Measurements from ENCODE around the gene UGT1A6. TPM values are rescaled to one million over a fixed set of nuclear protein-coding genes. Genes with fewer than 3 reads are reported as not detected.
"Not testable (repeated sequence)": the region's sequence is repeated elsewhere in the genome, so short reads cannot be mapped to it uniquely, and the experiment has no call there.

The UGT1A6 gene
- total RNA-seq, 5 donors from 2014 or later (not counting 1 experiment from before 2014, with no cell fraction given) = 0.32 TPM; not detected in 4

DNA sequence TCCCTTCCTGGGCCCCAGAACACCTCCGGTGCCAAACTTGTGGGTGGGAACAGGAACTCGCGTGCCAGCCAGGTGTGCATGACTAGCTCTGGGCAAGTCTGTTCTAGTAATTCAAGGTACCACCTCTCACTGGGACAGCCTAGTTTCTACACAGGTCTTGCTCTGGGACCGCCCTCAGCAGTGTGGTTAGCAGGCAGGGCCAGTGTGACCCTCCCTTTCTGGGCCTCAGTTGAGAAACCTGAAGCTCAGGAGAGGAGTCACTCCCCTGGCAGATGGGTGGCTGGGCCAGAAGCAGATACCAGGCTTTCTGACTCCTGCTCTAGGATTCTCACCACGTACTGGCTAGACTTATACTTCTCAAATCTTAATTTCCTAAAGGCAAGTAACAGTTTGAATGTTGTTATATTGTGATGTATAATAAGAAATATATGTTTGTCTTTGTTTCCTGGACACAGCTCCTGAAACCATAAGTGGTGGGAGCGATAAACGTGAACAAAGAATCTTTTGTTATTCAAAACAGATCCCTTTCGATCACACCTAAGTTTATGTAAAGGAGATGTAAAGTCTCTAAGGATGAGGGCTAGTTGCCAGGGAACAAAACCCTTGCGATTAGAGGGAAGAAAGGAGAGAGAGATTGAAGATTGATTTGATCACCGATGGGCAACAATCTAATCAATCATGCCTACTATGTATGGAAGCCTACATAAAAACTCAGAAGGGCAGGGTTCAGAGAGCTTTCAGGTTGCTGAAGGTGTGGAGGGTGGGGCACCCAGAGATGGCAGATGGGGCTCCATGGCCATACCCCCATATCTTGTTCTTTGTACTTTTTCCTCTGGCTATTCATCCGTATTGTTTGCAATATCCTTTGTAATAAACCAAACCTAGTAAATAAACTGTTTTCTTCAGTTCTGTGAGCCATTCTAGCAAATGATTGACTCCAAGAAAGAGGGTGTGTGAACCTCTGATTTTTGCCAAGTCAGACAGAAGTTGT, 952 bp upstream of the UGT1A6 start:
- Histone ChIP-seq H3K27ac (ENCODE audit: low read length) (no peak overlapping the region), H3K9me3 (no peaks in the 10 kb centered on the region), H3K4me1 (ENCODE audit: control insufficient read depth in 1 of 2, extremely low read depth in 1 of 2, insufficient read depth in 2 of 2, low read length in 2 of 2) (no peaks in the 10 kb centered on the region), H3K36me3 (ENCODE audit: control insufficient read depth in 2 of 2, extremely low read depth in 1 of 2, insufficient read depth in 1 of 2, low read length in 1 of 2) (no peaks in the 10 kb centered on the region), H3K4me3 (ENCODE audit: control insufficient read depth in 1 of 2, extremely low read depth in 1 of 2, low read length in 1 of 2) (no peak overlapping the region), H3K27me3 (replicated peaks in 1 of 2; ENCODE audit: control insufficient read depth in 2 of 2, extremely low read depth in 1 of 2, insufficient read depth in 2 of 2, low read length in 1 of 2) (peaks cover 0 to 5% of the 10 kb centered on the region in 2 experiments)
- Mint-ChIP-seq H3K27me3 (peaks cover 5% of the 10 kb centered on the region in 2 donors), H3K9me3 (no peaks in the 10 kb centered on the region), H3K36me3 (no peaks in the 10 kb centered on the region), H3K27ac (no peak overlapping the region), H3K4me3 (no peak overlapping the region), H3K4me1 (no peaks in the 10 kb centered on the region)
- POLR2A ChIA-PET = no interaction called here
- CTCF ChIA-PET = no interaction called here
- DNase-seq (no peak), ATAC-seq (replicated peaks in 1 of 4) (no peak)
- 76% methylated on average over 4 of the region's 11 CpGs for WGBS (ENCODE audit: insufficient coverage)

DNA sequence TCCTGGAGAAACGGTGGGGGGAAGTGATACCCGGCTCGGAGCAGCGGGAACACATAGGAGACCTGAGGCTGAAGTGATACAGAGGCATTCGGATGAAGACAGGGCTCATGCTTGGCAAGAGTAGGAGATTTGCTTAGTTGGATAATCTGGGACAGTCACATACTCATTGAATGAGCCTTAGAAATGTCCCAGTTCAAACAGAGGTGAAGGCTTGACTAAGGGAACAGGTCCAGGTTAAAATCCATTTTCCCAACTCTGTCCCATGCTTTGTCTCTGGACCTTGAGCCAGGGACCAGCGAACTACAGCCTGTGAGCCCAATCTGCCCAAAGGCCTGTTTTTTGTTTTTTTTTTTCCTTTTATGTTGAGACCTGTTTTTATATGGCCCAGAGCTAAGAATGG, 1.3 kb downstream of the UGT1A6 start:
- no peak overlapping the region for H3K4me3 Mint-ChIP-seq
- no peaks in the 10 kb centered on the region for H3K4me1 Mint-ChIP-seq
- DNase-seq (no peak), ATAC-seq (replicated peaks in 1 of 4) (no peak)
- 100% methylated on average over 1 of the region's 6 CpGs for WGBS (ENCODE audit: insufficient coverage)
- H3K27ac Mint-ChIP-seq = no peak overlapping the region
- H3K36me3 ChIP-seq (ENCODE audit: control insufficient read depth in 2 of 2, extremely low read depth in 1 of 2, insufficient read depth in 1 of 2, low read length in 1 of 2) = no peaks in the 10 kb centered on the region
- H3K4me3 ChIP-seq (ENCODE audit: control insufficient read depth in 1 of 2, extremely low read depth in 1 of 2, low read length in 1 of 2) = no peak overlapping the region
- H3K27me3 Mint-ChIP-seq = peaks cover 0 to 12% of the 10 kb centered on the region in 2 donors
- no peaks in the 10 kb centered on the region for H3K36me3 Mint-ChIP-seq
- no peaks in the 10 kb centered on the region for H3K9me3 ChIP-seq
- H3K27ac ChIP-seq (ENCODE audit: low read length) = no peak overlapping the region
- no peaks in the 10 kb centered on the region for H3K4me1 ChIP-seq (ENCODE audit: control insufficient read depth in 1 of 2, extremely low read depth in 1 of 2, insufficient read depth in 2 of 2, low read length in 2 of 2)
- POLR2A ChIA-PET = no interaction called here
- H3K9me3 Mint-ChIP-seq = no peaks in the 10 kb centered on the region
- CTCF ChIA-PET = no interaction called here
- peaks cover 0 to 5% of the 10 kb centered on the region in 2 experiments for H3K27me3 ChIP-seq (replicated peaks in 1 of 2; ENCODE audit: control insufficient read depth in 2 of 2, extremely low read depth in 1 of 2, insufficient read depth in 2 of 2, low read length in 1 of 2)

DNA sequence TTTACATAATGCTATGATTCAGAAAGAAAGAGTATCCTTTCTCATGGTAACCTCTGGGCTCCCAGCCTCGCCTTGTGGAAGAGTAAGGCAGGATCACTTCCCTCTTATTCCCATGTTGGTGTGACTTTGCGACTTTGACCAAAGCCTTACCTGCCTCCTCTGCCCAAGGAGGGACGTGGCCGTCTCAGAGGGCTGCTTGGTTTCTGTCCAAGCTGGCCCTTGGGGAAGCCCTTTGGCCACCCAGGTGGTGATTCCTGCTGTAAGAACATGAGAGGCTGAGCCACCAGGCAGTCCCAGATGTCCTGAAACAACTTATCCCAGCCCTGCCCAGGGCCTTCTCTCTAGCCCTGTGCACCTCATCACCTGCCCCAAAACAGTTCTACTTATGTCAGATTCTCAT, 6.0 kb downstream of the UGT1A6 start:
- DNase-seq = no peak
- H3K4me1 Mint-ChIP-seq = no peaks in the 10 kb centered on the region
- H3K36me3 Mint-ChIP-seq = no peaks in the 10 kb centered on the region
- Histone ChIP-seq H3K9me3 (no peaks in the 10 kb centered on the region), H3K36me3 (ENCODE audit: control insufficient read depth in 2 of 2, extremely low read depth in 1 of 2, insufficient read depth in 1 of 2, low read length in 1 of 2) (no peaks in the 10 kb centered on the region), H3K27me3 (replicated peaks in 1 of 2; ENCODE audit: control insufficient read depth in 2 of 2, extremely low read depth in 1 of 2, insufficient read depth in 2 of 2, low read length in 1 of 2) (peaks cover 0 to under 1% of the 10 kb centered on the region in 2 experiments), H3K4me1 (ENCODE audit: control insufficient read depth in 1 of 2, extremely low read depth in 1 of 2, insufficient read depth in 2 of 2, low read length in 2 of 2) (no peaks in the 10 kb centered on the region), H3K4me3 (ENCODE audit: control insufficient read depth in 1 of 2, extremely low read depth in 1 of 2, low read length in 1 of 2) (no peak overlapping the region), H3K27ac (ENCODE audit: low read length) (no peak overlapping the region)
- ATAC-seq (replicated peaks in 1 of 4) = no peak
- peaks cover 0 to under 1% (median 0%) of the 10 kb centered on the region in 3 donors for H3K9me3 Mint-ChIP-seq
- H3K27me3 Mint-ChIP-seq = peaks cover 0 to 12% of the 10 kb centered on the region in 2 donors
- ChIA-PET POLR2A (no interaction called here), CTCF (no interaction called here)
- no peak overlapping the region for H3K27ac Mint-ChIP-seq
- 93% methylated on average over 3 of the region's 4 CpGs for WGBS (ENCODE audit: insufficient coverage)
- H3K4me3 Mint-ChIP-seq = no peak overlapping the region

DNA sequence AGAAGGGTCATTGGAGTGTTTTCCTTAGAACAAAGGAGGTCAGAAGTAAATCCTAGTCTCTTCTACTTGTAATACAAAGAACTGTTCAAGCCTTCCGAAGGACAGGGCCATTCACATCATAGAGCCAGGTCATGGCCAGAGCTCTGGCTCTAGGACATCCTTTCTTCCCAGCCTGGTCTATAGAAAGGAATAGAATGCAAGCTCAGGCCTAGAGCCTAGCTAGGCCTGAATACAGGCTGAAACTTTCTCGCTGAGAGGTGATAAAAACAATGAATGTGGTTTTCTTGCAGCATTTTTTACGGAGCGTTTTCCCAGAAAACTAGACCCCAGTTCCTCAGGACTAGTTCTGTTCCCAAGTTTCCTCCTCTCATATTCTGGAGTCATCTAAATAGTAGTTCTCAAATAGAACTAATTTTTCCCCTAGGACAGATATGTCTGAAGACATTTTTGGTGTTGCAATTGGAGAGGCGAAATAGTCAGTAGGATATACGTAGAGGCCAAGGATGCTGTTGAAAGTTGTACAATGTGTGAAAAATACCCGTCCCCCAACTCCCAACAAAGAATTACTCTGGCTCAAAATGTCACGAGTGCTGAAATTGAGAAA, 6.8 kb downstream of the UGT1A6 start:
- Mint-ChIP-seq H3K4me1 (no peaks in the 10 kb centered on the region), H3K27me3 (peaks cover 0 to 16% of the 10 kb centered on the region in 2 donors), H3K9me3 (peaks cover 0 to 6% (median 0%) of the 10 kb centered on the region in 3 donors), H3K36me3 (no peaks in the 10 kb centered on the region), H3K4me3 (no peak overlapping the region), H3K27ac (no peak overlapping the region)
- H3K4me1 ChIP-seq (ENCODE audit: control insufficient read depth in 1 of 2, extremely low read depth in 1 of 2, insufficient read depth in 2 of 2, low read length in 2 of 2) = no peaks in the 10 kb centered on the region
- H3K27me3 ChIP-seq (replicated peaks in 1 of 2; ENCODE audit: control insufficient read depth in 2 of 2, extremely low read depth in 1 of 2, insufficient read depth in 2 of 2, low read length in 1 of 2) = peaks cover 0 to 3% of the 10 kb centered on the region in 2 experiments
- DNase-seq (no peak), ATAC-seq (replicated peaks in 1 of 4) (no peak)
- CTCF ChIA-PET = no interaction called here
- 50% methylated on average over 1 of the region's 8 CpGs for WGBS (ENCODE audit: insufficient coverage)
- no peaks in the 10 kb centered on the region for H3K9me3 ChIP-seq
- no peak overlapping the region for H3K4me3 ChIP-seq (ENCODE audit: control insufficient read depth in 1 of 2, extremely low read depth in 1 of 2, low read length in 1 of 2)
- POLR2A ChIA-PET = no interaction called here
- no peak overlapping the region for H3K27ac ChIP-seq (ENCODE audit: low read length)
- H3K36me3 ChIP-seq (ENCODE audit: control insufficient read depth in 2 of 2, extremely low read depth in 1 of 2, insufficient read depth in 1 of 2, low read length in 1 of 2) = no peaks in the 10 kb centered on the region

DNA sequence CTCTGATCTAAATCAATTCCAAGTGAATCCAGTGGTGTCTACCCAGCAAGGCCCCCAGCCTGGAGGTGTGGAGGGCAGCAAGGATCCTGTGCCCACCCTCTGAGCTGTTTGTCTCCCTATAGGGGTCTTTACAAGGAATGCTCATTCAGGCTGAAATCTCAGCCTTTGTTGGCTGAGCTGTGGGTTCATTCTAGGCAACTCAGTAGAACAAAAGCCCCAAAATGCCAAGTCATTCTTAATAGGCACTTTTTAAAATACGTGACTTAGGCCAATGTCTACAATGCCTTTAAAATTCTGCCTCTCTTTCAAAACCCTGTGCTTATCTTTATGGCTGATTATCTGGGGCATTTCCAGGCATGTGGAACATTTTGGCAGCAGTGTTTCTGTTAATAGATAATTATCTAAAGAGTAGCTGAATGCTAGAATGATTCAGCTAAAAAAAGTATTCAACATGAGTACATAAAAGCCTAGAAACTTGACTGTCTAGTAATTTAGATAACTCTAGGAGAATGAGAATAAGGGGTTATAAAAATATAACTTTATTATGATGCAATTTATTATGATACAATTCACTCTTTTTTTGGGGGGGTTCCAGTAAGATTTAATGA, 7.4 kb downstream of the UGT1A6 start:
- H3K4me3 Mint-ChIP-seq = no peak overlapping the region
- ChIA-PET POLR2A (no interaction called here), CTCF (no interaction called here)
- H3K27me3 Mint-ChIP-seq = peaks cover 0 to 16% of the 10 kb centered on the region in 2 donors
- Histone ChIP-seq H3K27ac (ENCODE audit: low read length) (no peak overlapping the region), H3K4me1 (ENCODE audit: control insufficient read depth in 1 of 2, extremely low read depth in 1 of 2, insufficient read depth in 2 of 2, low read length in 2 of 2) (no peaks in the 10 kb centered on the region), H3K4me3 (ENCODE audit: control insufficient read depth in 1 of 2, extremely low read depth in 1 of 2, low read length in 1 of 2) (no peak overlapping the region), H3K9me3 (no peaks in the 10 kb centered on the region), H3K36me3 (ENCODE audit: control insufficient read depth in 2 of 2, extremely low read depth in 1 of 2, insufficient read depth in 1 of 2, low read length in 1 of 2) (no peaks in the 10 kb centered on the region), H3K27me3 (replicated peaks in 1 of 2; ENCODE audit: control insufficient read depth in 2 of 2, extremely low read depth in 1 of 2, insufficient read depth in 2 of 2, low read length in 1 of 2) (peaks cover 0 to 5% of the 10 kb centered on the region in 2 experiments)
- H3K4me1 Mint-ChIP-seq = no peaks in the 10 kb centered on the region
- ATAC-seq (replicated peaks in 1 of 4) (no peak), DNase-seq (no peak)
- H3K9me3 Mint-ChIP-seq = peaks cover 0 to 6% (median 0%) of the 10 kb centered on the region in 3 donors
- no peak overlapping the region for H3K27ac Mint-ChIP-seq
- no peaks in the 10 kb centered on the region for H3K36me3 Mint-ChIP-seq
- no CpG with 5 or more reads among the region's 1 CpG for WGBS (ENCODE audit: insufficient coverage)

DNA sequence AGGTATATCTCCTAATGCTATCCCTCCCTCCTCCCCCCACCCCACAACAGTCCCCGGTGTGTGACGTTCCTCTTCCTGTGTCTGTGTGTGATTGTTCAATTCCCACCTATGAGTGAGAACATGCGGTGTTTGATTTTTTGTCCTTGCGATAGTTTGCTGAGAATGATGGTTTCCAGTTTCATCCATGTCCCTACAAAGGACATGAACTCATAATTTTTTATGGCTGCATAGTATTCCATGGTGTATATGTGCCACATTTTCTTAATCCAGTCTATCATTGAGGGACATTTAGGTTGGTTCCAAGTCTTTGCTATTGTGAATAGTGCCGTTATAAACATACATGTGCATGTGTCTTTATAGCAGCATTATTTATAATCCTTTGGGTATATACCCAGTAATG, 8.2 kb downstream of the UGT1A6 start:
- H3K9me3 ChIP-seq; DNase-seq; H3K4me1 ChIP-seq (ENCODE audit: control insufficient read depth in 1 of 2, extremely low read depth in 1 of 2, insufficient read depth in 2 of 2, low read length in 2 of 2); H3K4me1 Mint-ChIP-seq; H3K36me3 Mint-ChIP-seq; H3K27me3 ChIP-seq (replicated peaks in 1 of 2; ENCODE audit: control insufficient read depth in 2 of 2, extremely low read depth in 1 of 2, insufficient read depth in 2 of 2, low read length in 1 of 2); CTCF ChIA-PET; H3K4me3 Mint-ChIP-seq; H3K27ac ChIP-seq (ENCODE audit: low read length); ATAC-seq (replicated peaks in 1 of 4); H3K27ac Mint-ChIP-seq; H3K4me3 ChIP-seq (ENCODE audit: control insufficient read depth in 1 of 2, extremely low read depth in 1 of 2, low read length in 1 of 2); POLR2A ChIA-PET; H3K36me3 ChIP-seq (ENCODE audit: control insufficient read depth in 2 of 2, extremely low read depth in 1 of 2, insufficient read depth in 1 of 2, low read length in 1 of 2); H3K9me3 Mint-ChIP-seq: not testable (repeated sequence)
- H3K27me3 Mint-ChIP-seq = peaks cover 0 to 19% of the 10 kb centered on the region in 2 donors
- no CpG with 5 or more reads among the region's 5 CpGs for WGBS (ENCODE audit: insufficient coverage)

All from T-cell (primary cell).